ENCODE measurements around the gene C10orf120.

- TF ChIP-seq ZNF513 (tag by site-specific recombination; IDR thresholded peaks at IDR 0.05) = no peak
- no peak for TF ChIP-seq CTCF (tag by site-specific recombination; IDR thresholded peaks at IDR 0.05)
- no peak for TF ChIP-seq ZNF792 (tag by site-specific recombination; IDR thresholded peaks at IDR 0.05)
- TF ChIP-seq ZNF280D (tag by site-specific recombination; IDR thresholded peaks at IDR 0.05) = no peak
Observed at GRCh38 chr10:122658356-122659049, 41.1 kb downstream of the C10orf120 start.

Data from HEK293 (cell line).